Left kidney (tissue), 2 donors: ENCODE results near the gene KCTD20. TPM values are rescaled to one million over a fixed set of nuclear protein-coding genes. Genes with fewer than 3 reads are reported as not detected.

Experiments
- DNase-seq: peaks from one replicate; pipeline ENCODE4 v3.0.0-alpha.2; 2013
- polyA plus RNA-seq: library from polyadenylated mRNA; unstranded; fragments of 120-200 nt; gene quantifications from one replicate; pipeline ENCODE4 v1.2.1, GENCODE V29; 2013; ENCODE audit not compliant: insufficient read length

The KCTD20 gene
- polyA plus RNA-seq, 1 donor = 55.8 TPM

GRCh38 chr6:36533321-36533720 lies 90.5 kb downstream of the KCTD20 start:
- DNase-seq = no peak

GRCh38 chr6:36536873-36537547 lies 94.2 kb downstream of the KCTD20 start:
- no peak for DNase-seq

- no peak for DNase-seq
Observed at GRCh38 chr6:36539814-36540568, 97.2 kb downstream of the KCTD20 start.

Other genes starting within 250 kb of the KCTD20 start
- 53.9 TPM for gene BRPF3, start 246.3 kb upstream of the KCTD20 start, polyA plus RNA-seq
- 2.5 TPM for gene PNPLA1, start 172.9 kb upstream of the KCTD20 start, polyA plus RNA-seq
- 0.17 TPM for gene BNIP5, start 106.1 kb upstream of the KCTD20 start, polyA plus RNA-seq
- not detected for gene ETV7, start 55.3 kb upstream of the KCTD20 start, polyA plus RNA-seq
- gene PXT1, start 146 bp upstream of the KCTD20 start, polyA plus RNA-seq = not detected
- 63.9 TPM for gene STK38, start 104.5 kb downstream of the KCTD20 start, polyA plus RNA-seq
- 602 TPM for gene SRSF3, start 151.4 kb downstream of the KCTD20 start, polyA plus RNA-seq
- 10.1 TPM for gene CDKN1A, start 235.7 kb downstream of the KCTD20 start, polyA plus RNA-seq